Measurements from ENCODE around the gene PCSK7. TPM values are rescaled to one million over a fixed set of nuclear protein-coding genes. Genes with fewer than 3 reads are reported as not detected.
"Not testable (repeated sequence)": the region's sequence is repeated elsewhere in the genome, so short reads cannot be mapped to it uniquely, and the experiment has no call there.

Gene PCSK7
- 33.7 and 38.0 TPM in 2 replicates for total RNA-seq (2014; rRNA removed; shearing (Covaris generic))

DNA sequence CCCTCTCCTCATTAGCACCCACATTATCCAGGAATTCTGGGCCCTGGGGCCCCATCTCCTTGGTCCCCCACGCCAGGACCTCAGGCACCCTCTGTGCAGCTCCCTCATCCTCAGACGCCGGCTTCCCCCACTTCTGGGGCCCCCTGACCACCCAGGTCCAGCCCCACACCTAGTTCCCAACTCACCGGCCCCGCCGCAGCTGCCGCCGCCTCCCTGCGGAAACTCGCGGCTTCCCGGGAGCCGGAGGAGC lies at the start of gene PCSK7:
TSS of gene PCSK7 (minus strand) at position 232 of the 250 bp plus-strand sequence. CDS start 2,229 bp downstream, outside the sequence.
- DNase-seq (ENCODE audit: low read depth) = no peak

DNA sequence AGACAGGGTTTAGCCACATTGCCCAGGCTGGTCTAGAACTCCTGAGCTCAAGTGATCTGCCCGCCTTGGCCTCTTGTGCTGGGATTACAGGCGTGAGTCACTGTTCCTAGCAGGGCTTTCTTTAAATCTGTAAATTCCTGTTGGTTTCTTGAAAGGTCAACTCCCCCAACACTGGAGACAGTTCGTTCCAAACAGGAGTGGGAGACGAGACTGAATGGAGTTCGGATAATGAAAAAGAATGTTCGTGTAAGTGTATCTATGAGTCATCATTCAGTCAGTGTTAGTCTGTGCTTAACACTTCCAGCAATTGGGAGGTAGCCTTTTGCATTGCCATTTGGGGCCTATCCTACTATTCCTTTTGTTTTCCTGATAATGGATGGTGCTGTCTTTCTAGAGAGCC lies 49.3 kb upstream of the PCSK7 start:
- DNase-seq (ENCODE audit: low read depth) = peak; percentile 89

DNA sequence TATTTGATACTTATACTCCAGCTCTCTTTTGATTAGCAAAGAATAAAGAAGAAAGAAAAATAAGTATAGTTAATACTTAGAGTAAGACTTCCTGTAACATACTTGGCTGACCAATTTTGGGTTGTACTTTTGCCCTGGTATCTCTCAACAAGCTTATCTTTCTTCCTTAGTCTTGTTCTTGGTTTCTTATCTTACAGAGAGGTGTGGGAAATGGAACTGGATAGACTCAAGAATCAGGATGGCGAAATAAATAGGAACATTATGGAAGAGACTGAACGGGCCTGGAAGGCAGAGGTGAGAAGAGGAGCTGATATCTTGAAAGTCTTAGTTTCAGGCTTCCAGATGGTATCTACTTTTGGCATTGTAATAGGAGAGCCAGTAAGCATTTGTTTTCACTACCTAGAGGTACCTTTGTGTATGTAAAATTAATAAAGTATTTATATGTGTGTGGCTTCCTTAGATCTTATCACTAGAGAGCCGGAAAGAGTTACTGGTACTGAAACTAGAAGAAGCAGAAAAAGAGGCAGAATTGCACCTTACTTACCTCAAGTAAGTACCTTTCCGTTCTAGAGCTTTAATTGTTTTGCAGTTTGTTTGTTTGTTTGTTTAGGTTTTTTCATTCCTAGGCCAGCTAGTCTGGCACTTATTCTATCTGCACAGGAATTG lies 48.0 kb upstream of the PCSK7 start:
- DNase-seq (ENCODE audit: low read depth) = no peak

DNA sequence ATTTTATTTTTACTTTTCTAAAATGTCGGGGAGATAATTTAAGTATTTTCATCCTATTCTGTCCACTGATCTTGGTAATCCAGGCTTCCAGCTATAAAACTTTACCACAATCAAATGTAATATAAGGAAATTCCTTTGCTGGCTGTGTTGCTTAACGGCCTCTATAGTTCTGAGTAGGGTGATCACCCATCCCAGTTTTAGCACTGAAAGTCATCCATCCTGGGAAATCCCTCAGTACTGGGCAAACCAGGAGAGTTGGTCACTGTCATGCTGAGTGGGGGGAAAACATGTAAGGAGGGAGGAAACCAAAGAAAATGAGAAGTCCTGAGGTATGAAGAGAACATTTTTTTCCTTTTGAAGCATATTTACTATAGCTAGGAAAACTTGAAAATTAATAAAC lies 46.5 kb upstream of the PCSK7 start:
- DNase-seq (ENCODE audit: low read depth) = no peak

DNA sequence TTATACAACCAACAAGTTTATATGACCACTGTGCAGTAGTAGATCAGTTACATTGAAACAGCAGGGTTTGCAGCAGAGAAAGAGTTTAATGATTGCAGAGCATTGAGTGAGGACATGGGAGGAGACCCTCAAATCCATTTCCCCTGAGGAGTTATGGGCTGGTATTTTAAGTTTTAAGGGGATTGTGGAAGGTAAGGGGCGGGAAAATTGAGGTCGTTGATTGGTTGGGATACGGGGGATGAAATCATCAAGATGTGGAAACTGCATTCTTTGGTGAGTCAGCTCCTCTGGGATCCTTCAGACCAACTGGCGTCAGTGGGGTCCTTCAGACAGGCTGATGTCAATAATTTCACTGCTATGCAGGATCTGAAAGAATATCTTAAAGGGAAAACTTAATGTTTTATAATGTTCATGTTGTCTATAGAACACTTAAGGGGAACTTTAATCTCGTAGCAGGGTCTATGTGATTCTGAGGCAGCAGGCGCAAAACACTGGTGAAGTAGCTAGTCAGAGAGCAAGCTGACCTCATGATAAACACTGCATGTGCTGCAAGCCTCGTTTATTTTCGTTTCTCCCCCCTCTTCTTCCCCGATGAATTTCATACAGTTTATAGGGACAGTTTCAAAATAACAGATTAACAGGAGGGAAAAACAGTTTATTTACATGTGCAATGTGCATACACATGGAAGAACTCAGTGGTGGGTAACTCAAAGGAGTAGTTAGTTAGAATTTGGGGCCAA lies 41.8 kb upstream of the PCSK7 start:
- peak; percentile 84 for DNase-seq (ENCODE audit: low read depth)

DNA sequence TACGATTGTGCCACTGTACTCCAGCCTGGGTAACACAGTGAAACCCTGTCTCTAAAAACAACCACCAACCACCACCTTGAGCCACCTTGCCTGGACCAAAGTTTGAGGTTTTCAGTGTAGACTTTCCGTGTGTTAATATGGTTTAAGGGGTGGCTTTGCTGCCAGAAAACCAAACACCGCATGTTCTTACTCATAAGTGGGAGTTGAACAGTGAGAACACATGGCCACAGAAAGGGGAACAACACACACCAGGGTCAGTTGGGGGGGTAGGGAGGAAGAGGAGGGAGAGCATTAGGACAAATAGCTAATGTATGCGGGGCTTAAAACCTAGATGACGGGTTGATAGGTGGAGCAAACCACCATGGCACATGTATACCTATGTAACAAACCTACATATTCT lies 40.3 kb upstream of the PCSK7 start:
- not testable (repeated sequence) for DNase-seq (ENCODE audit: low read depth)

GRCh38 chr11:117271208-117271607 lies 39.3 kb upstream of the PCSK7 start:
- no peak for DNase-seq (ENCODE audit: low read depth)

GRCh38 chr11:117269856-117270255 lies 38.0 kb upstream of the PCSK7 start:
- no peak for DNase-seq (ENCODE audit: low read depth)

GRCh38 chr11:117265745-117266144 lies 33.9 kb upstream of the PCSK7 start:
- no peak for DNase-seq (ENCODE audit: low read depth)

DNA sequence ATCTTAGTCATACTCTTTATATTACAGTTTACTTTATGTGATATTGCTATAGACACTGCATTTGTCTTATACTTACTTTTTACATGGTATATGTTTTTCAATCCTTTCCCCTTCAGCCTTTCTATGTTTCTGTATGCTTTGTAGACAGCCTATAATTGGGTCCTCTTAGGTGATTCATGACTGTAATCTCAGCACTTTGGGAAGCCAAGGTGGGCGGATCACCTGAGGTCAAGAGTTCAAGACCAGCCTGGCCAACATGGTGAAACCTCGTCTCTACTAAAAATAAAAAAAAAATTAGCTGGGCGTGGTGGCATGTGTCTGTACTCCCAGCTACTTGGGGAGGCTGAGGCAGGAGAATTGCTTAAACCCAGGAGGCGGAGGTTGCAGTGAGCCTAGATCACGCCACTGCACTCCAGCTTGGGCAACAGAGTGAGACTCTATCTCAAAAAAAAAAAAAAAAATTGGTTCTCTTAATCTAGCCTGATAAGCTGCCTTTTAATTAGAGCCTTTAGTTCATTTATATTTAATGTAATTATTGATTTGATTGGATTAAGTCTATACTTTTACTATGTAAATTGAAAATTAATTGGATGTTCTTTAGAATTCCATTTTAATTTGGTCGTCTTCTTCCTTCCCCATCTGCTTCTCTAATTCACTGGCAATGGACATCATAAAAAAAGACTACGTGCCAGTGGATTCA lies 32.9 kb upstream of the PCSK7 start:
- DNase-seq (ENCODE audit: low read depth) = not testable (repeated sequence)

- DNase-seq (ENCODE audit: low read depth) = no peak
Observed at GRCh38 chr11:117259417-117259816, 27.5 kb upstream of the PCSK7 start.

GRCh38 chr11:117258576-117258975 lies 26.7 kb upstream of the PCSK7 start:
- DNase-seq (ENCODE audit: low read depth) = no peak

DNA sequence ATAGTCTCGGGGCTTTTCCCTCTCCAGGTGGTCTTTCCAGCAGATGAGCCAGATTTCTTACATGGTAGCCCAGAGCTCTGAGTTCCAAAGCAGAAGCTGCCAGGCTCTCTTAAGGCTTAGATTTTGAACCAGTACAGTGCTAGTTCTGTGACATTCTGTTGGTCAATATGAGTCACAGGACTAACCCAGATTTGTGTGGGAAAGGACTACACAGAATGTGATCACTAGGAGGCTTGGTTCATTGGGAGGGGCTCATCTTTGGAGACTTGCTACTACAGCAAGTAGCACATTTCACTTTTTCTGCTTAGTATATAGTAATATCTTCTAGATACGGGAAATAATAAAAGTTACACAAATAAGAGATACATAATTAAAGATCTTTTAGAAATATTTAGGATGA lies 24.7 kb upstream of the PCSK7 start:
- peak; percentile 25 for DNase-seq (ENCODE audit: low read depth)

- DNase-seq (ENCODE audit: low read depth) = no peak
Observed at GRCh38 chr11:117255966-117256365, 24.1 kb upstream of the PCSK7 start.

DNA sequence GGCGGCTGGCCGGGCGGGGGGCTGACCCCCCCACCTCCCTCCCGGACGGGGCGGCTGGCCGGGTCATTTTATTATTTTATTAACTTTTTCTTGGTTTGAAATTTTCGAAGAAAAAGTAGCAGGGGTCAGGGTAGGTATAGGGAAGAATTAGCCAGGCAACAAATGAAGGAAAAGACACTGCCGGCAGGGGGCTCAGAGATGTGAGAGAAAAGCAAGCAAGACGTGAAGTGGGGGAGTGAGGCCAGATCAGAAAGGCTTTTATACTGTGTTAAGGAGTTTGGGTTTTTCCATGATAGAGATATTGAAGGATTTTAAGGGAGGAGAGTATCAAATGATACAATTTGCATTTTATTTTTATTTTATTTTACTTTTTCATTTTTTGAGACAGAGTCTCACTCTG lies 19.6 kb upstream of the PCSK7 start:
- no peak for DNase-seq (ENCODE audit: low read depth)

GRCh38 chr11:117249571-117249970 lies 17.7 kb upstream of the PCSK7 start:
- DNase-seq (ENCODE audit: low read depth) = no peak

- no peak for DNase-seq (ENCODE audit: low read depth)
Observed at GRCh38 chr11:117248341-117248740, 16.5 kb upstream of the PCSK7 start.

DNA sequence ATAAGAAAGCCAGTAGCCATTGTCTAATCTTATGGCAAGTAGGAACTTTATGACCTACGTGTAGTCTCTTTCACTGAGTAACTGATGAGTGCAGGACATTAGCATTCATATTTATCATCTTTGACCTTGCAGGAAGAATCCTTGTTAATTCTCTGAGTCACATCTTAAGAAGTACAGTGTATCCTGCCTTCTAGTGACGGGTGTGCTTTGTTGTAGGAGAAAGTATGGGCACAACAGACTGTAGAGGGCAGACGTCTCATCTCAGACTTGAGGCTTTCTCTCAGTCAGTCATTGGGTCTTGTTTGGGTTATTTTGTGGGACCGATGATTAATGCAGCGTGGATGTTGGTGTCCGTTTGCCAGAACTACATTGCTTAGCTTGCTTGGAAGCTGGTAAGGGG lies 7.4 kb upstream of the PCSK7 start:
- peak; percentile 77 for DNase-seq (ENCODE audit: low read depth)

DNA sequence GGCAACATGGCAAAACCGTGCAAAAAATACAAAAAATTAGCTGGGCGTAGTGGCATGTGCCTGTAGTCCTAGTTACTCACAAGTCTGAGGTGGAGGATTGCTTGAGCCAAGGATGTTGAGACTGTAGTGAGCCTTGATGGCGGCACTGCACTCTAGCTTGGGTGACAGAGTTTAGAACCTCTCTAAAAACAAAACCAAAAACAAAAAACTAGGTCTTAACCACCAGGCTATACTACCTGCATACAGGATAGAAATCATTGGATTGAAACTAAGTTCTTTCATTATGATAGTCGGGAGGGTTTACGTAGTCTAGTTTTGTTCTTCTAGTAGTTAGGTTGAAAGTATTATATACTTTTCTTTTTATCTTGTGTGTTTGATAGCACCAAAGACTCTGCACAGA lies 6.3 kb upstream of the PCSK7 start:
- DNase-seq (ENCODE audit: low read depth) = no peak

DNA sequence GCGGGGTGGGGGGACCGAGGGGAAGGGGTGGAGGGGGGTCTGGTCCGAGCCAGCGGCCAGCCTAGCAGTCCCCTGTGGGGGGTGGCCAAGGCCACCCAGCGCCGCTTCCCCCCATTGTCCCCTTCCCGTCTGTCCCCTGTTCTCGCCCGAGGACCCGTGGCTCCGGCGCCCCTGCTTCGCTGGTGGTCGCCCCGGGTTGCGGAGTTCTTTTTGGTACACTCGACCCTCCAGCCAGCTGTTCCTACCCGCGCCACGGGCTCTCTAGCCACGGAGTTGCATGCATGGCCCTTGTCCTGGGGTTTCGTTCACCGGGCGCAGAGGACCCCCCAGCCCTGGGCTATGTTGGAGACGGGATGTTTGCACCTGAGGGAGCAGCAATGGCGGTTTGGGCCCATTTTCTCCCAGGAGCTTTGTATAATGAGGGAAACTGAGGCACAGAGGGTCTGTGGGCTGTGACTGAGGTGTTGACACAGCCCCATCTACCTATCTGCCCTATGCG lies 1.1 kb upstream of the PCSK7 start:
- DNase-seq (ENCODE audit: low read depth) = no peak

GRCh38 chr11:117232092-117232878 lies 412 bp upstream of the PCSK7 start, which contains the start of gene RNF214:
TSS of gene RNF214 (plus strand) at chr11:117232671. CDS start at chr11:117234273, 1,602 bp downstream.
- DNase-seq (ENCODE audit: low read depth) = peak; percentile 84

Measured in Daoy (cell line).